HEK293T (cell line): Measurements from ENCODE around the gene KPTN.

Experiments used
- BHLHE40 ChIP-seq: fragments of 450-650 bp; IDR thresholded peaks from 2 replicates; pipeline ENCODE4 v1.6.1; 2016; ENCODE audit warnings: mild to moderate bottlenecking, moderate library complexity, borderline replicate concordance
- ELF4 ChIP-seq: fragments of 450-650 bp; IDR thresholded peaks from 2 replicates; pipeline ENCODE4 v1.6.1; 2017; ENCODE audit warnings: antibody characterized with exemption
- FOXA1 ChIP-seq: fragments of 450-650 bp; IDR thresholded peaks from 2 replicates; pipeline ENCODE4 v1.6.1; 2016; ENCODE audit warnings: mild to moderate bottlenecking
- FOXK2 ChIP-seq: fragments of 450-650 bp; IDR thresholded peaks from 2 replicates; pipeline ENCODE4 v1.6.1; 2016; ENCODE audit warnings: mild to moderate bottlenecking
- FOXM1 ChIP-seq: fragments of 450-650 bp; IDR thresholded peaks from 2 replicates; pipeline ENCODE4 v1.6.1; 2017; ENCODE audit warnings: mild to moderate bottlenecking, borderline replicate concordance
- HDGF ChIP-seq: fragments of 450-650 bp; IDR thresholded peaks from 2 replicates; pipeline ENCODE4 v1.6.1; 2017; ENCODE audit warnings: antibody characterized with exemption, borderline replicate concordance
- LEF1 ChIP-seq: fragments of 450-650 bp; IDR thresholded peaks from 2 replicates; pipeline ENCODE4 v1.6.1; 2017; ENCODE audit warnings: mild to moderate bottlenecking, borderline replicate concordance
- NFRKB ChIP-seq: fragments of 450-650 bp; IDR thresholded peaks from 2 replicates; pipeline ENCODE4 v1.6.1; 2016; ENCODE audit warnings: mild to moderate bottlenecking, moderate library complexity
- SUZ12 ChIP-seq: fragments of 450-650 bp; IDR thresholded peaks from 2 replicates; pipeline ENCODE4 v1.6.1; 2016; ENCODE audit warnings: mild to moderate bottlenecking
- ZNF384 ChIP-seq: fragments of 450-650 bp; IDR thresholded peaks from 2 replicates; pipeline ENCODE4 v1.6.1; 2016

GRCh38 chr19:47448360-47448727 lies 35.7 kb downstream of the KPTN start:
- no peak for TF ChIP-seq FOXM1
- no peak for TF ChIP-seq LEF1
- no peak for TF ChIP-seq HDGF
- no peak for TF ChIP-seq ELF4
- TF ChIP-seq ZNF384: no peak
- TF ChIP-seq NFRKB: no peak
- no peak for TF ChIP-seq FOXK2
- TF ChIP-seq SUZ12: no peak
- no peak for TF ChIP-seq BHLHE40
- TF ChIP-seq FOXA1: no peak
